ENCODE data around the gene EML6. TPM values are rescaled to one million over a fixed set of nuclear protein-coding genes. Genes with fewer than 3 reads are reported as not detected.
A peak's percentile ranks its signal among the peaks of the same experiment; 100 is the strongest.

EML6 gene
- total RNA-seq, 1 experiment from 2014 or later: 6.6 TPM

GRCh38 chr2:54704238-54704637 lies 19.2 kb upstream of the EML6 start:
- CTCF ChIA-PET: interaction anchor here (0.8 to 2.7 kb wide), 23 partner anchors 8 to 1281 kb away, joined by 3 to 58 read pairs (median 4); partner anchors contain the start of gene ACYP2
- no peaks in the 10 kb centered on the region for H3K4me1 ChIP-seq (ENCODE audit: control insufficient read depth in 1 of 2, insufficient read depth in 2 of 2, low read length in 2 of 2)
- no peak overlapping the region for H3K27ac ChIP-seq (ENCODE audit: low read depth, low read length)
- no TSS peak for BruUV-seq (replicated peaks)
- RAD21 ChIA-PET (ENCODE audit: low non-redundant PET in 1 of 2, low total read pairs in 2 of 2, uncharacterized antibody in 2 of 2, unreplicated experiment in 2 of 2): interaction anchor here (0.7 to 1.6 kb wide), 6 partner anchors 39 to 651 kb away, joined by 3 to 9 read pairs (median 3); no protein-coding TSS in a partner anchor
- POLR2A ChIA-PET: interaction anchor here (1.3 kb wide), 1 partner anchor 39 kb away, joined by 6 read pairs; no protein-coding TSS in a partner anchor
- H3K9me3 ChIP-seq (ENCODE audit: control insufficient read depth in 1 of 2, insufficient read depth in 1 of 2, low read depth in 1 of 2, low read length in 2 of 2): no peaks in the 10 kb centered on the region
- H2AFZ ChIP-seq (ENCODE audit: low read depth, low read length, poor library complexity, severe bottlenecking): peak overlapping the region; percentile 82
- H3K9me2 ChIP-seq (ENCODE audit: insufficient read depth): no peaks in the 10 kb centered on the region
- no peaks in the 10 kb centered on the region for H3K79me2 ChIP-seq (ENCODE audit: insufficient read depth, low read length)
- TF ChIP-seq ELF1 (IDR thresholded peaks at IDR 0.05; ENCODE audit: borderline replicate concordance, low read depth) (no peak), CTCF (IDR thresholded peaks at IDR 0.05 in 2 of 3, conservative IDR thresholded peaks at IDR 0.05 in 1 of 3; ENCODE audit: borderline replicate concordance in 1 of 3, insufficient read depth in 1 of 3, low read depth in 2 of 3, low read length in 2 of 3) (no peak), POLR2A (IDR thresholded peaks at IDR 0.05; ENCODE audit: borderline replicate concordance, extremely low read depth, insufficient read depth, insufficient read length) (no peak), POLR2AphosphoS5 (IDR thresholded peaks at IDR 0.05; ENCODE audit: low read depth, low read length) (no peak), MAX (IDR thresholded peaks at IDR 0.05) (no peak), SP1 (IDR thresholded peaks at IDR 0.05; ENCODE audit: low read depth) (no peak), CEBPB (IDR thresholded peaks at IDR 0.05; ENCODE audit: low read depth) (no peak), TCF7L2 (IDR thresholded peaks at IDR 0.05; ENCODE audit: borderline replicate concordance, extremely low read depth, insufficient read depth, insufficient read length) (no peak), EZH2 (IDR thresholded peaks at IDR 0.05) (no peak), REST (IDR thresholded peaks at IDR 0.05; ENCODE audit: low read depth) (no peak), ZBTB33 (IDR thresholded peaks at IDR 0.05; ENCODE audit: extremely low read depth, insufficient replicate concordance, low read length) (no peak), CBX3 (IDR thresholded peaks at IDR 0.05; ENCODE audit: low read depth) (no peak), SRF (IDR thresholded peaks at IDR 0.05; ENCODE audit: low read depth) (no peak)
- H3K4me3 ChIP-seq (replicated peaks in 1 of 2; ENCODE audit: low read depth in 1 of 2, low read length in 2 of 2): no peak overlapping the region
- H3K27me3 ChIP-seq (ENCODE audit: insufficient read depth, low read length): no peaks in the 10 kb centered on the region
- no peak overlapping the region for H3K9ac ChIP-seq (ENCODE audit: low read length)
- intact Hi-C loops (cut with micrococcal nuclease): loop anchor here (1.0 kb wide), 4 partner anchors 39 to 597 kb away; no protein-coding TSS in a partner anchor
- no peaks in the 10 kb centered on the region for H4K20me1 ChIP-seq (ENCODE audit: insufficient read depth)
- no peak overlapping the region for H3K4me2 ChIP-seq (ENCODE audit: low read length)
- DNase-seq (ENCODE audit: low read depth, low spot score): no peak
- no peaks in the 10 kb centered on the region for H3K36me3 ChIP-seq (ENCODE audit: control insufficient read depth in 1 of 2, insufficient read depth in 2 of 2, low read length in 2 of 2)
- ATAC-seq: 0 out of 2 replicates have a peak, but pooled peaks have one; percentile 17

All from HCT116 (cell line).